HCT116 (cell line): ENCODE results near the gene PIEZO2.

Source experiments
- CTCF ChIP-seq, 3 experiments: fragments of 200-600 bp in 1 of 3; sonication (generic) in 1 of 3; IDR thresholded peaks in 2 of 3; conservative IDR thresholded peaks in 1 of 3; 2 replicates each; pipeline ENCODE4 v1.5.1; 2012 to 2017; ENCODE audit warnings: low read depth in 2 of 3, low read length in 2 of 3, antibody characterized with exemption in 1 of 3, borderline replicate concordance in 1 of 3, control low read depth in 1 of 3, mild to moderate bottlenecking in 1 of 3, mixed read lengths in 1 of 3, mixed run types in 1 of 3, moderate library complexity in 1 of 3; ENCODE audit not compliant: insufficient read depth in 1 of 3
- EGR1 ChIP-seq: IDR thresholded peaks from 2 replicates; pipeline ENCODE4 v1.6.1; 2012; ENCODE audit warnings: low read depth
- EZH2 ChIP-seq: fragments of 200-600 bp; sonication (generic); IDR thresholded peaks from 2 replicates; pipeline ENCODE4 v1.6.1; 2017; ENCODE audit warnings: antibody characterized with exemption, mixed run types
- POLR2A ChIP-seq: IDR thresholded peaks from 2 replicates; pipeline ENCODE4 v1.7.0; 2011; ENCODE audit warnings: borderline replicate concordance; ENCODE audit not compliant: insufficient read depth, insufficient read length; ENCODE audit errors: extremely low read depth
- REST ChIP-seq: IDR thresholded peaks from 2 replicates; pipeline ENCODE4 v1.6.1; 2012; ENCODE audit warnings: low read depth
- TCF7L2 ChIP-seq: IDR thresholded peaks from 2 replicates; pipeline ENCODE4 v1.7.0; 2011; ENCODE audit warnings: borderline replicate concordance, inconsistent platforms; ENCODE audit not compliant: insufficient read depth, insufficient read length; ENCODE audit errors: extremely low read depth
- YY1 ChIP-seq: IDR thresholded peaks from 2 replicates; pipeline ENCODE4 v1.6.1; 2011; ENCODE audit warnings: low read length, low read depth, moderate library complexity, mild to moderate bottlenecking; ENCODE audit not compliant: insufficient replicate concordance; ENCODE audit errors: extremely low read depth
- ZNF274 ChIP-seq: fragments of 200-500 bp; sonication (Bioruptor generic); IDR thresholded peaks from 2 replicates; pipeline ENCODE4 v1.6.1; 2014; ENCODE audit warnings: mild to moderate bottlenecking, low read depth, low read length, inconsistent platforms

- no peak for TF ChIP-seq ZNF274
- no peak for TF ChIP-seq EZH2
- TF ChIP-seq CTCF (IDR thresholded peaks at IDR 0.05 in 2 of 3, conservative IDR thresholded peaks at IDR 0.05 in 1 of 3; ENCODE audit: borderline replicate concordance in 1 of 3, insufficient read depth in 1 of 3, low read depth in 2 of 3, low read length in 2 of 3): no peak
- TF ChIP-seq POLR2A: no peak
- no peak for TF ChIP-seq YY1
- TF ChIP-seq EGR1: no peak
- no peak for TF ChIP-seq REST
- no peak for TF ChIP-seq TCF7L2
Observed at GRCh38 chr18:10705786-10706185, 443.6 kb downstream of the PIEZO2 start.
